ENCODE data around the gene OR2F1.
"Not testable (repeated sequence)": the region's sequence is repeated elsewhere in the genome, so short reads cannot be mapped to it uniquely, and the experiment has no call there.

Gene OR2F1

DNA sequence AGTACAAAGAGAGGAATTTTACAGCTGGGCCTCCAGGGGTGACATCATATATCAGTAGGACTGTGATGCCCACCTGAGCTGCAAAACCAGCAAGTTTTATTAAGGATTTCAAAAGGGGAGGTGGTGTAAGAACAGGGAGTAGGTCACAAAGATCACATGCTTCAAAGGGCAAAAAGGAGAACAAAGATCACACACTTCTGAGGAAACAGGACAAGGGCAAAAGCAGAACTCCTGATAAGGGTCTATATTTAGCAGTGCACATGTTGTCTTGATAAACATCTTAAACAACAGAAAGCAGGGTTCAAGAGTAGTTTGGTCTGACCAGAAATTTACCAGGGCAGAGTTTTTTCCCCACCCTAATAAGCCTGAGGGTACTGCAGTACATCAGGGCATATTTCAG, 55.4 kb downstream of the OR2F1 start:
- DNase-seq = peak; percentile 19 to 28

DNA sequence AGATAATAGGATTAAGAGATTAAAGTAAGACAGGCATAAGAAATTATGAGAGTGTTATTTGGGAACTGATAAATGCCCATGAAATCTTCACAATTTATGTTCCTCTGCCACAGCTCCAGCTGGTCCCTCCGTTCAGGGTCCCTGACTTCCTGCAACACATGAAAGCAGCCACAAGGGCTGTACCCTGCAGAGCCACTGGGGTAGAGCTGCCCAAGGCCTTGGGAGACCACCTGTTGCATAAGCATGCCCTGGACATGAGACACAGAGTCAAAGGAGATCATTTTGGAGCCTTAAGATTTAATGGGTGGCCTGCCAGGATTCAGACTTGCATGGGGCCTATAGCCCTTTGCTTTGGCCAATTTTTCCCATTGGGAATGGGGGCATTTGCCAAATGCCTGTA, 56.2 kb downstream of the OR2F1 start:
- not testable (repeated sequence) for DNase-seq

GRCh38 chr7:144011458-144012230, 57.0 kb downstream of the OR2F1 start:
- DNase-seq = no peak
